SH-SY5Y (cell line): ENCODE measurements around the gene INPP4A.

Experiments
- GATA2 ChIP-seq: IDR thresholded peaks from 2 replicates; pipeline ENCODE4 v1.6.1; 2011; ENCODE audit warnings: mild to moderate bottlenecking, low read depth, low read length
- GATA3 ChIP-seq: IDR thresholded peaks from 2 replicates; pipeline ENCODE4 v1.6.1; 2011; ENCODE audit warnings: low read depth, mild to moderate bottlenecking, low read length, moderate library complexity

DNA sequence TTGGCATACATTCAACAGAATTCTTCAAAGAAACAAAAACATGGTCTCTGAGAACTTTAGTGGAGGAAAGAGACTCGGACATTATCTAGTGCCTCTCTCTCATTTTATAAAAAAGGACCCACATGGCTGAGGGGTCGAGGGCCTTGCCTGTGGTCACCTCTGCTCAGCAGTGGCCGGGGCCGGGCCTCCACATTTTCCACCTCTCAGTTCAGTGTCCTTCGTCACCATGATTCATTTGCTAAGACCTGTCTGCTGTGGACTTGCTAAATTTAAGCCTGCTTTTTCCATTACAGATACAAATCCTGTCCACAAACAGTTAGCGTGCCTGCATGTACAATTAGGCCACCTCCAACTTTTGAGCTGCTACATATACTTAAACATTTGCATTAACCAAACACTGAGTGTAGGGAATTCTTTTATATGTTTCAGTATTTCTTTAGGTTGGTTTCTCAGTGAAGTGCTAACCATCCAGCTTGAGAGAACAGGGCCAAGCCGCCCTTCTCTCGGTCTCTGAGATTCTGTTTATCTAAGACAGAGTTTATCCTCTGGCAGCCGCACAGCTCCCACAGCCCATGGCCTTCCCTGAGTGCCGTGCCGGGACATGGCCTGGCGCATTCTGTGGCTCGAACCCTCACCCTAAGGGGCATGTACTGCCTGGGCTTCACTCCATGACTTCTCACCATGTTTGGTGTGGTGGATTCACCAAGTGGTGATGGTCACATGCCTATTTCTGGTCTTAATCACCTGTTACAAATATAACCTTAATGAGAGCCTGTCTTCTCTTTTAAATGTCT lies 117.4 kb downstream of the INPP4A start:
- TF ChIP-seq GATA2 = no peak
- TF ChIP-seq GATA3 = no peak
